ENCODE results near the gene ZFR2.

Gene ZFR2

DNA sequence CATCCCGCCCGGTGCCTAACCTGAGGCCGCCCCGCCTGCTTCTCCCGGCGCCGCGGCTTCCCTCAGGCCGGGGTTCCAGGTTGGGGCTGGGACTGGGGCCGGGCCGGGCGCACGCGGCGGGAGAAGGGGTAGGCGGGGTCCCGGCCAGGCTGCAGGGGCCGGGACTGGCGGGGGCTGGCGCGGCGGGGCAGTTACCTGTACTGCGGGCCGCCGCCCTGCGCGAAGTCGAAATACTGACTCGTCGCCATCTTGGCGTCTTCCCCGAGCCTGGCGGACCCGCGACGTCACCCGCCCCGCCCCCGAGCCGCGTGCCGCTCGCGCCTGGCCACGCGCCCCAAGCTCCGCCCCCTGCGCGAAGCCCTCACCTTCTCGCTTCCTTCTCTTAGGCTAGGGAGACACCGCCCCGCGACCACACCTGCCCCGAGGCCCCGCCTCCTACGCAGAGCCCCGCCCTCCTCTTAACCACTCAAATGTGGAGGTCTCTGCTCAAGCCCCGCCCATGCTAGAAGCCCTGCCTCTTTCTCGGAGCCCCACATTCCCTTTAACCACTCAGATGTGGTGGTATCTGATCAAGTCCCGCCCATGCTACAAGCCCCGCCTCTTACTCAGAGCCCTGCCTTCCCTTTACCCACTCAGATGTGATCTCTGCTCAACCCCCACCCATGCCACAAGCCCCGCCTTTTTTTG lies at the start of gene ZFR2:
ZFR2 (minus strand) TSS at position 269 of the 687 bp plus-strand sequence; CDS start at position 248, 21 bp downstream.
- DNase-seq (ENCODE audit: low read depth): no peak
- TF ChIP-seq MAX (IDR thresholded peaks at IDR 0.05; ENCODE audit: low read depth, low read length) (no peak), POLR2A (IDR thresholded peaks at IDR 0.05; ENCODE audit: extremely low read depth, insufficient read length) (no peak)
- TF ChIP-seq, protein P1, sequence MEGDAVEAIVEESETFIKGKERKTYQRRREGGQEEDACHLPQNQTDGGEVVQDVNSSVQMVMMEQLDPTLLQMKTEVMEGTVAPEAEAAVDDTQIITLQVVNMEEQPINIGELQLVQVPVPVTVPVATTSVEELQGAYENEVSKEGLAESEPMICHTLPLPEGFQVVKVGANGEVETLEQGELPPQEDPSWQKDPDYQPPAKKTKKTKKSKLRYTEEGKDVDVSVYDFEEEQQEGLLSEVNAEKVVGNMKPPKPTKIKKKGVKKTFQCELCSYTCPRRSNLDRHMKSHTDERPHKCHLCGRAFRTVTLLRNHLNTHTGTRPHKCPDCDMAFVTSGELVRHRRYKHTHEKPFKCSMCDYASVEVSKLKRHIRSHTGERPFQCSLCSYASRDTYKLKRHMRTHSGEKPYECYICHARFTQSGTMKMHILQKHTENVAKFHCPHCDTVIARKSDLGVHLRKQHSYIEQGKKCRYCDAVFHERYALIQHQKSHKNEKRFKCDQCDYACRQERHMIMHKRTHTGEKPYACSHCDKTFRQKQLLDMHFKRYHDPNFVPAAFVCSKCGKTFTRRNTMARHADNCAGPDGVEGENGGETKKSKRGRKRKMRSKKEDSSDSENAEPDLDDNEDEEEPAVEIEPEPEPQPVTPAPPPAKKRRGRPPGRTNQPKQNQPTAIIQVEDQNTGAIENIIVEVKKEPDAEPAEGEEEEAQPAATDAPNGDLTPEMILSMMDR (IDR thresholded peaks at IDR 0.05; ENCODE audit: low read depth, low read length): no peak
- no peak within 1 kb of the TSS for H3K4me3 ChIP-seq (ENCODE audit: low read depth, low read length)

- DNase-seq (ENCODE audit: low read depth): no peak
- TF ChIP-seq, protein P1 (IDR thresholded peaks at IDR 0.05; ENCODE audit: low read depth, low read length): no peak
- TF ChIP-seq POLR2A (IDR thresholded peaks at IDR 0.05; ENCODE audit: extremely low read depth, insufficient read length) (no peak), MAX (IDR thresholded peaks at IDR 0.05; ENCODE audit: low read depth, low read length) (no peak), MYC (IDR thresholded peaks at IDR 0.05; ENCODE audit: low read depth, low read length) (no peak)
These were observed 47.2 kb upstream of the ZFR2 start for GRCh38 chr19:3916033-3916432.

GRCh38 chr19:3914199-3914598 lies 45.4 kb upstream of the ZFR2 start:
- no peak for TF ChIP-seq POLR2A (IDR thresholded peaks at IDR 0.05; ENCODE audit: extremely low read depth, insufficient read length)
- no peak for TF ChIP-seq MAX (IDR thresholded peaks at IDR 0.05; ENCODE audit: low read depth, low read length)
- no peak for TF ChIP-seq MYC (IDR thresholded peaks at IDR 0.05; ENCODE audit: low read depth, low read length)
- TF ChIP-seq, protein P1 (IDR thresholded peaks at IDR 0.05; ENCODE audit: low read depth, low read length): no peak
- DNase-seq (ENCODE audit: low read depth): no peak
- H3K4me3 ChIP-seq (ENCODE audit: low read depth, low read length): no peak overlapping the region

More at GRCh38 chr19:3916033-3916432, 47.2 kb upstream of the ZFR2 start:
- H3K4me3 ChIP-seq (ENCODE audit: low read depth, low read length): no peak overlapping the region

DNA sequence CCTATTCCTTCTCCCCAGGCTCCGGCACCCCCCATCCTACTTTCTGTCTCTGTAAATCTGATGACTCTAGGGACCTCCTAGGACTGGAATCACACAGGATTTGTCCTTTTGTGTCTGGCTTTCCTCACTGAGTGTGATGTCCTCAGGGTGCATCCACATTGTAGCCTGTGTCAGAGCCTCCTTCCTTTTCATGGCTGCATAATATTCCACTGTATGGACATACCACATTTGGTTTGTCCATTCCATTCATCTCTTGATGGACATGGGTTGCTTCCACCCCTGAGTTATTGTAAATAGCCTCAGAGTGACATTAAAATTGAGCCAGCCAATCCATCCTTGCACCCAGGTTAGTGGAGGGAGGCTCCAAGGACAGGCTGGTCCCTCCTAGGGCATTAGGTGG lies 41.3 kb upstream of the ZFR2 start:
- no peak for DNase-seq (ENCODE audit: low read depth)
- TF ChIP-seq POLR2A (IDR thresholded peaks at IDR 0.05; ENCODE audit: extremely low read depth, insufficient read length): no peak
- TF ChIP-seq, protein P1 (IDR thresholded peaks at IDR 0.05; ENCODE audit: low read depth, low read length): no peak
- TF ChIP-seq MYC (IDR thresholded peaks at IDR 0.05; ENCODE audit: low read depth, low read length): no peak
- no peak for TF ChIP-seq MAX (IDR thresholded peaks at IDR 0.05; ENCODE audit: low read depth, low read length)
- H3K4me3 ChIP-seq (ENCODE audit: low read depth, low read length): no peak overlapping the region

DNA sequence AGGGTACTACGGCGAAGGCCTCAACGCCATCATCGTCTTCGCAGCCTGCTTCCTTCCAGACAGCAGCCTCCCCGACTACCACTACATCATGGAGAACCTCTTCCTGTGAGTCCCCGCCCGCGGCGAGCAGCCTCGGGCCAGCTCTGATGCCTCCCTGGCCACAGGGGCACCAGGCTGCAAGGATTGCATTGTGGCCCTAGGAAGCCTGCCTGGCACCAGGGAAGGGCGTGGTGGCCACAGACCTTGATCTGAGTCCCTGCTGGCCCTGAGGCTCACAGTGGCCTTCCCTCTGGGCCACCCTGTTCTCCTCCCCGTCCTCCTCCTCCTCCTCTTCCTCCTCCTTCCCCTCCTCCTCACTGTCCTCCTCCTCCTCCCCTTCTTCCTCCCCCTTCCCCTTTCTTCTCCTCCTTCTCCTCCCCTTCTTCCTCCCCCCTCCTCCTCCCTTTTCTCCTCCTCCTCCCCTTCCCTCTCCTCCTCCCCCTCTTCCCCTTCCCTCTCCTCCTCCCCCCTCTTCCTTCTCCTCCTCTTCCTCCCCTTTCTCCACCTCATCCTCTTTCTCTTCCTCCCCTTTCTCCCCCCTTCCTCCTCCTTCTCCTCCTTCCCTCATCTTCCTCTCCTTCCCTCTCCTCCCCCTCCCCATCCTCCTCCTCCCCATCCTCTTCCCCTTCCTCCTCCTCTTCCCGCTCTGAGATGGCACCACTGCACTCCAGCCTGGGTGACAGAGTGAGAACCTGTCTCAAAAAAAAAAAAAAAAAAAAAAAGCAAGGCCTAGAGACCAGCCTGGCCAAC lies 39.6 kb upstream of the ZFR2 start:
- TF ChIP-seq, protein P1 (IDR thresholded peaks at IDR 0.05; ENCODE audit: low read depth, low read length): no peak
- no peak for DNase-seq (ENCODE audit: low read depth)
- no peak overlapping the region for H3K4me3 ChIP-seq (ENCODE audit: low read depth, low read length)

All from NB4 (cell line).